Epidermal melanocyte (primary cell): ENCODE data around the gene HM13.
"Not testable (repeated sequence)": the region's sequence is repeated elsewhere in the genome, so short reads cannot be mapped to it uniquely, and the experiment has no call there.

ENCODE experiments used
- DNase-seq: peaks from one replicate; pipeline ENCODE4 v3.0.0; 2011; ENCODE audit warnings: low spot score; ENCODE audit not compliant: insufficient read length

The HM13 gene

GRCh38 chr20:31567380-31567720, 53.1 kb downstream of the HM13 start:
- no peak for DNase-seq

GRCh38 chr20:31568041-31568731, 53.9 kb downstream of the HM13 start:
- DNase-seq = no peak

GRCh38 chr20:31568773-31569162, 54.5 kb downstream of the HM13 start:
- no peak for DNase-seq

GRCh38 chr20:31569163-31570020, 55.1 kb downstream of the HM13 start:
- no peak for DNase-seq

- DNase-seq = no peak
Observed at GRCh38 chr20:31570021-31570463, 55.8 kb downstream of the HM13 start.

- DNase-seq = no peak
Observed at GRCh38 chr20:31570735-31571617, 56.7 kb downstream of the HM13 start.

GRCh38 chr20:31572042-31572700, 57.9 kb downstream of the HM13 start:
- no peak for DNase-seq

- peak; percentile 73 for DNase-seq
Observed at GRCh38 chr20:31572701-31573554, 58.7 kb downstream of the HM13 start.

GRCh38 chr20:31573555-31574321, 59.5 kb downstream of the HM13 start:
- DNase-seq = no peak

- DNase-seq = not testable (repeated sequence)
Observed at GRCh38 chr20:31574986-31575385, 60.7 kb downstream of the HM13 start.

- DNase-seq = no peak
Observed at GRCh38 chr20:31576751-31577150, 62.5 kb downstream of the HM13 start.

- no peak for DNase-seq
Observed at GRCh38 chr20:31577194-31577593, 63.0 kb downstream of the HM13 start.

- DNase-seq = no peak
Observed at GRCh38 chr20:31578448-31579138, 64.4 kb downstream of the HM13 start.

GRCh38 chr20:31579245-31579644, 65.0 kb downstream of the HM13 start:
- no peak for DNase-seq

- DNase-seq = not testable (repeated sequence)
Observed at GRCh38 chr20:31579941-31580651, 65.9 kb downstream of the HM13 start.

- DNase-seq = no peak
Observed at GRCh38 chr20:31580706-31581105, 66.5 kb downstream of the HM13 start.

GRCh38 chr20:31581391-31581790, 67.1 kb downstream of the HM13 start:
- DNase-seq = no peak
